ENCODE data around the gene CARMIL1.
A peak's percentile ranks its signal among the peaks of the same experiment; 100 is the strongest.

The CARMIL1 gene

GRCh38 chr6:25267662-25268061, 11.5 kb upstream of the CARMIL1 start:
- TF ChIP-seq POU2F2 (IDR thresholded peaks at IDR 0.05; ENCODE audit: low read depth, low read length) (no peak), SPI1 (IDR thresholded peaks at IDR 0.05; ENCODE audit: low read depth, low read length) (no peak), POLR2AphosphoS5 (IDR thresholded peaks at IDR 0.05; ENCODE audit: low read depth, low read length) (no peak), PAX5 (IDR thresholded peaks at IDR 0.05; ENCODE audit: insufficient read depth, low read length, severe bottlenecking) (no peak), POLR2A (IDR thresholded peaks at IDR 0.05; ENCODE audit: low read depth, low read length) (no peak), TAF1 (IDR thresholded peaks at IDR 0.05; ENCODE audit: low read depth, low read length) (no peak)
- FAIRE-seq (no peak), DNase-seq (ENCODE audit: insufficient read length, low spot score) (no peak)

DNA sequence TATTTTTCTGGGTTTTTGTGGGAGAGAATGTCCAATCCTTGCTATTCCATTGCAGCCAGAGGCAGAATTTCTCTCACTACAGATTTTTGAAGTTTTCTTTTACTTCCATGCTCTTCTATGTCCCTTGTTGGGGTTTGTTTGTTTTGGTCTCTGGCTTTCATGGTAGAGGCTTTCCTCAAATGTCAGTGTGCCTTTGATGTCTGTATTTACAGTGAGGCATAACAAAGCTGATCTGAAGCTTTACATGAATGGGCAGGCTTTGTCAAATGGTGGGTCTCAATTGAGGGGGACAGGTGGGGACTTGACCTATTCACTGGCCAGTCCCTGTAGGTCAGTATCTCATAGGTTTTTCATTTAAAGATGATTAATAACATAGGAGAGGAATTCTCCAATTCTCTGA, 8.6 kb upstream of the CARMIL1 start:
- TF ChIP-seq POLR2A (IDR thresholded peaks at IDR 0.05; ENCODE audit: low read depth, low read length) (no peak), SPI1 (IDR thresholded peaks at IDR 0.05; ENCODE audit: low read depth, low read length) (no peak)
- no peak for FAIRE-seq
- DNase-seq (ENCODE audit: insufficient read length, low spot score): no peak

- no peak for FAIRE-seq
- no peak for DNase-seq (ENCODE audit: insufficient read length, low spot score)
- TF ChIP-seq SPI1 (IDR thresholded peaks at IDR 0.05; ENCODE audit: low read depth, low read length) (no peak), PAX5 (IDR thresholded peaks at IDR 0.05; ENCODE audit: insufficient read depth, low read length, severe bottlenecking) (no peak), POU2F2 (IDR thresholded peaks at IDR 0.05; ENCODE audit: low read depth, low read length) (no peak), POLR2AphosphoS5 (IDR thresholded peaks at IDR 0.05; ENCODE audit: low read depth, low read length) (no peak), POLR2A (IDR thresholded peaks at IDR 0.05; ENCODE audit: low read depth, low read length) (no peak), TAF1 (IDR thresholded peaks at IDR 0.05; ENCODE audit: low read depth, low read length) (no peak)
Measured at GRCh38 chr6:25275436-25275835, 3.7 kb upstream of the CARMIL1 start.

GRCh38 chr6:25277386-25277785, 1.8 kb upstream of the CARMIL1 start:
- no peak for FAIRE-seq
- no peak for DNase-seq (ENCODE audit: insufficient read length, low spot score)
- TF ChIP-seq POLR2AphosphoS5 (IDR thresholded peaks at IDR 0.05; ENCODE audit: low read depth, low read length) (no peak), PAX5 (IDR thresholded peaks at IDR 0.05; ENCODE audit: insufficient read depth, low read length, severe bottlenecking) (no peak), SPI1 (IDR thresholded peaks at IDR 0.05; ENCODE audit: low read depth, low read length) (no peak), POLR2A (IDR thresholded peaks at IDR 0.05; ENCODE audit: low read depth, low read length) (no peak), POU2F2 (IDR thresholded peaks at IDR 0.05; ENCODE audit: low read depth, low read length) (no peak), TAF1 (IDR thresholded peaks at IDR 0.05; ENCODE audit: low read depth, low read length) (no peak)

DNA sequence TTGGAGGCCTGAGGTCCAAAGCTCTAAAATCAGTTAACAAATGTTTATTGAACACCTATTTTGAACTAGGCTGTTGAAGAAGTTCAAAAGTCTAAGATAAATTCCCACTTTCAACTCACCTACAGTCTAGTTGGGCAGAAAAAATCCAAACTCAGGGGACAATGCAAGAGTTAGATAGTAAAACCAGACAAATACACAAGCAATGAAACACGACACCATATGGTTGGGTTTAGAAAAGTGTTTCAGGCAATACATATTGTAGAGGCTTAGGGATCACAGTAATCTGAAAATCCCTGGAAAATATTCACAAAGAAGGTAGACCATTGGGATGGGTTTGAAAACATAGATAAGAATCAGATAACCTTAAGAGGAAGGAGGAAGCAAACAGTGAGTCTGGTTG, 1.3 kb upstream of the CARMIL1 start:
- DNase-seq (ENCODE audit: insufficient read length, low spot score) (no peak), FAIRE-seq (no peak)
- TF ChIP-seq POLR2A (IDR thresholded peaks at IDR 0.05; ENCODE audit: low read depth, low read length): no peak
- TF ChIP-seq POU2F2 (IDR thresholded peaks at IDR 0.05; ENCODE audit: low read depth, low read length): no peak
- TF ChIP-seq SPI1 (IDR thresholded peaks at IDR 0.05; ENCODE audit: low read depth, low read length): no peak
- TF ChIP-seq POLR2AphosphoS5 (IDR thresholded peaks at IDR 0.05; ENCODE audit: low read depth, low read length): no peak
- TF ChIP-seq PAX5 (IDR thresholded peaks at IDR 0.05; ENCODE audit: insufficient read depth, low read length, severe bottlenecking): no peak
- TF ChIP-seq TAF1 (IDR thresholded peaks at IDR 0.05; ENCODE audit: low read depth, low read length): no peak

- no peak for FAIRE-seq
- no peak for DNase-seq (ENCODE audit: insufficient read length, low spot score)
- TF ChIP-seq SPI1 (IDR thresholded peaks at IDR 0.05; ENCODE audit: low read depth, low read length) (no peak), POLR2AphosphoS5 (IDR thresholded peaks at IDR 0.05; ENCODE audit: low read depth, low read length) (no peak), POU2F2 (IDR thresholded peaks at IDR 0.05; ENCODE audit: low read depth, low read length) (no peak), POLR2A (IDR thresholded peaks at IDR 0.05; ENCODE audit: low read depth, low read length) (no peak), TAF1 (IDR thresholded peaks at IDR 0.05; ENCODE audit: low read depth, low read length) (no peak), PAX5 (IDR thresholded peaks at IDR 0.05; ENCODE audit: insufficient read depth, low read length, severe bottlenecking) (no peak)
Measured at GRCh38 chr6:25278261-25278913, 787 bp upstream of the CARMIL1 start.

DNA sequence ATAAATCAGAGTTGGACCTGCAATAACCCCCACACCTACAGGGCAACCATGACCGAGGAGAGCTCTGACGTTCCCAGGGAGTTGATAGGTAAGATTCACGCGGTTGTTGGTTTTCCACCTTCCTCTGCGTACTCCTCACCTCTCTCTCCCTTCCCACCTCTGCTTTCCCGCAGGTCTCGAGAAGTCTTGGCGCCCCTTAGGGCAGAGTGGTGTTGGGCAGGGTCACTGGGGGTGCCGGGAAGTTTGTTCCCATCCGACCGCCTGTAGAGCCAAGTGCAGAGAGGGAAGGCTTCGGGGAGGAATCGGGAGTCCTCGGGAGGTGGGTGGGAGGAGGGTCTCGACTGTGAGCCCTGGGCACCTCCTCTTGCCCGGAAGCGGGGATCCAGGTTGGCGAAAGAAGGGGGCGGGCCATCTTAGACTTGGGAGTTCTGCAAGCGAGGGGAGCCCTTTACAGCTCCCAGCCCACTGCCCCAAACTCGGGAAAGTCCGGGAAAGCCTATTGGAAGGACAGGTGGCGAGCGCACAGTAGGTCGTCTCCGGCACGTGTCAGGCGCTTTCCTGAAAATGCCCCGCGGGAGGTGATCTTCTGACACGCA, 672 bp downstream of the CARMIL1 start:
- peak; percentile 6 for DNase-seq (ENCODE audit: insufficient read length, low spot score)
- FAIRE-seq: no peak
- TF ChIP-seq TAF1 (IDR thresholded peaks at IDR 0.05; ENCODE audit: low read depth, low read length) (no peak), POLR2A (IDR thresholded peaks at IDR 0.05; ENCODE audit: low read depth, low read length) (no peak), POLR2AphosphoS5 (IDR thresholded peaks at IDR 0.05; ENCODE audit: low read depth, low read length) (no peak)

DNA sequence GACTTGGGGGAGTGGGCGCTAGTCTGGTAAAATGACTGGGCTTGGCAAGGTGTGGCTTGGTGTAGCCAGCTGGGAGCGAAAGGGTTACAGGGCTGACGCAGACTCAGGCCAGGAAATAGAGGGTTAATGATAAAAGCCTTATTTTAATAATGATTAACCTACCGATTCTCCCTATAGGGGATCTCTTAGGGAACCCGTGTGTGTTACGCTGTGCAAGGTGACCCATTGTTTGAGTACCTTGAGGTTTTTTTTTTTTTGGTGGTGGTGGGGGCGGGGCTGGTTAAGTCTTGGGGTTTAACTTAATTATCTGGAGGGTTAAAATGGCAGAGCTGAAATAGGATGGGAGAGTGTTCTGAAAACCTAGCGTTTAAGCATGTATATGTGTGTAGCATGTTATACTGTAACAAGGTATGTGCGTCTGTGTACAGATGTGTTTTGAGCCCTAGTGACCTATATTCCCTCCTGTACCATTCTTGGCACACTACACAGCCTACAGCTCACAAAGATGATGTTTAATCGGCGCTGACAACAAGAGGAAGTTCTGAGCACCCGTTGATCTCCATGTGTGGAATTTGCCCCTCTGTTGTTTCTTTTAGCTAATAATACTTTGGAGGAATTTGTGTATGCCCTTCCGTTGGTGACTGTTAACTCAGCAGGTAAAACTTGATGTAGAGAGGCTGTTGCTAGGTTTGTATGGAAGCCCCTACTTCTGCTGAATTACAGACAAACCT, 1.3 kb downstream of the CARMIL1 start:
- no peak for FAIRE-seq
- TF ChIP-seq PAX5 (IDR thresholded peaks at IDR 0.05; ENCODE audit: insufficient read depth, low read length, severe bottlenecking): no peak
- TF ChIP-seq POLR2AphosphoS5 (IDR thresholded peaks at IDR 0.05; ENCODE audit: low read depth, low read length): no peak
- TF ChIP-seq POU2F2 (IDR thresholded peaks at IDR 0.05; ENCODE audit: low read depth, low read length): no peak
- TF ChIP-seq SPI1 (IDR thresholded peaks at IDR 0.05; ENCODE audit: low read depth, low read length): no peak
- no peak for TF ChIP-seq TAF1 (IDR thresholded peaks at IDR 0.05; ENCODE audit: low read depth, low read length)
- TF ChIP-seq POLR2A (IDR thresholded peaks at IDR 0.05; ENCODE audit: low read depth, low read length): no peak
- peak; percentile 17 for DNase-seq (ENCODE audit: insufficient read length, low spot score)

GRCh38 chr6:25286891-25287290, 7.7 kb downstream of the CARMIL1 start:
- DNase-seq (ENCODE audit: insufficient read length, low spot score) (no peak), FAIRE-seq (no peak)
- TF ChIP-seq PAX5 (IDR thresholded peaks at IDR 0.05; ENCODE audit: insufficient read depth, low read length, severe bottlenecking): no peak
- TF ChIP-seq SPI1 (IDR thresholded peaks at IDR 0.05; ENCODE audit: low read depth, low read length): no peak
- TF ChIP-seq TAF1 (IDR thresholded peaks at IDR 0.05; ENCODE audit: low read depth, low read length): no peak
- no peak for TF ChIP-seq POLR2AphosphoS5 (IDR thresholded peaks at IDR 0.05; ENCODE audit: low read depth, low read length)
- no peak for TF ChIP-seq POU2F2 (IDR thresholded peaks at IDR 0.05; ENCODE audit: low read depth, low read length)
